IPS-NIHi7 (cell line): Measurements from ENCODE around the gene SPAG4.

Experiments used
- DNase-seq: peaks from one replicate; pipeline ENCODE4 v3.0.0; 2012; ENCODE audit warnings: mixed read lengths; ENCODE audit errors: extremely low spot score

Gene SPAG4

GRCh38 chr20:35615667-35616464, at the start of gene SPAG4:
SPAG4 (plus strand) TSS chr20:35615829; CDS start chr20:35616004, 175 bp downstream.
- DNase-seq, result peak; percentile 99

- peak; percentile 74 for DNase-seq
Observed at GRCh38 chr20:35568645-35569044, 47.0 kb upstream of the SPAG4 start.

GRCh38 chr20:35571555-35571954, 44.1 kb upstream of the SPAG4 start:
- DNase-seq, result no peak

GRCh38 chr20:35572838-35573237, 42.8 kb upstream of the SPAG4 start:
- no peak for DNase-seq

- no peak for DNase-seq
Observed at GRCh38 chr20:35575958-35576357, 39.7 kb upstream of the SPAG4 start.

GRCh38 chr20:35576816-35577215, 38.8 kb upstream of the SPAG4 start:
- no peak for DNase-seq

- no peak for DNase-seq
Observed at GRCh38 chr20:35578469-35578868, 37.2 kb upstream of the SPAG4 start.

- DNase-seq, result no peak
Observed at GRCh38 chr20:35579196-35579595, 36.4 kb upstream of the SPAG4 start.

GRCh38 chr20:35582131-35582530, 33.5 kb upstream of the SPAG4 start:
- no peak for DNase-seq

- DNase-seq, result no peak
Observed at GRCh38 chr20:35582741-35583404, 32.8 kb upstream of the SPAG4 start.

GRCh38 chr20:35583636-35584560, 31.7 kb upstream of the SPAG4 start:
- no peak for DNase-seq

GRCh38 chr20:35586751-35587425, 28.7 kb upstream of the SPAG4 start:
- DNase-seq, result no peak

GRCh38 chr20:35587436-35587835, 28.2 kb upstream of the SPAG4 start:
- DNase-seq, result no peak

- DNase-seq, result no peak
Observed at GRCh38 chr20:35588397-35588796, 27.2 kb upstream of the SPAG4 start.

- DNase-seq, result no peak
Observed at GRCh38 chr20:35592339-35592974, 23.2 kb upstream of the SPAG4 start.

- no peak for DNase-seq
Observed at GRCh38 chr20:35595456-35595855, 20.2 kb upstream of the SPAG4 start.

GRCh38 chr20:35595901-35596300, 19.7 kb upstream of the SPAG4 start:
- DNase-seq, result no peak

GRCh38 chr20:35597186-35597585, 18.4 kb upstream of the SPAG4 start:
- DNase-seq, result no peak

- DNase-seq, result no peak
Observed at GRCh38 chr20:35598476-35598875, 17.2 kb upstream of the SPAG4 start.

GRCh38 chr20:35598899-35599775, 16.5 kb upstream of the SPAG4 start:
- DNase-seq, result no peak
